ENCODE results near the gene COL15A1.

DNA sequence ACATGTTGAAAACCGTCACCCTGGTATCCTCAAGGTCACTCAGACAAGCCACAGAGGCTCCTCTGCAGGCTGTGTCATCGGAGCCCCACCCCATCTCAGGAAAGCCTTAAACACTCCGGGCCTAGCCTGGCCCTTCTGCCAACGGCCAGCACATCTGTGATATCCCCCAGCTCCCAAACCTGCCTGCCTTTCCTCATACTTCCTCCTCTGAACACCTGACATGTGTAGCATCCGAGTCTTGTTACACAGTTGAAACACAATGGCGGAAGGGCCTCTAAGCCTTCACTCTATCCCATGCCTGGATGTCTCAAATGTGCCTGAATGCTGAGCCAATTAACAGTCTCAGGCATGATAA, 128.3 kb downstream of the COL15A1 start:
- TF ChIP-seq, protein P1, sequence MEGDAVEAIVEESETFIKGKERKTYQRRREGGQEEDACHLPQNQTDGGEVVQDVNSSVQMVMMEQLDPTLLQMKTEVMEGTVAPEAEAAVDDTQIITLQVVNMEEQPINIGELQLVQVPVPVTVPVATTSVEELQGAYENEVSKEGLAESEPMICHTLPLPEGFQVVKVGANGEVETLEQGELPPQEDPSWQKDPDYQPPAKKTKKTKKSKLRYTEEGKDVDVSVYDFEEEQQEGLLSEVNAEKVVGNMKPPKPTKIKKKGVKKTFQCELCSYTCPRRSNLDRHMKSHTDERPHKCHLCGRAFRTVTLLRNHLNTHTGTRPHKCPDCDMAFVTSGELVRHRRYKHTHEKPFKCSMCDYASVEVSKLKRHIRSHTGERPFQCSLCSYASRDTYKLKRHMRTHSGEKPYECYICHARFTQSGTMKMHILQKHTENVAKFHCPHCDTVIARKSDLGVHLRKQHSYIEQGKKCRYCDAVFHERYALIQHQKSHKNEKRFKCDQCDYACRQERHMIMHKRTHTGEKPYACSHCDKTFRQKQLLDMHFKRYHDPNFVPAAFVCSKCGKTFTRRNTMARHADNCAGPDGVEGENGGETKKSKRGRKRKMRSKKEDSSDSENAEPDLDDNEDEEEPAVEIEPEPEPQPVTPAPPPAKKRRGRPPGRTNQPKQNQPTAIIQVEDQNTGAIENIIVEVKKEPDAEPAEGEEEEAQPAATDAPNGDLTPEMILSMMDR (conservative IDR thresholded peaks at IDR 0.05 in 1 of 2, IDR thresholded peaks at IDR 0.05 in 1 of 2; ENCODE audit: extremely low read depth in 1 of 2, insufficient read depth in 1 of 2, low read depth in 1 of 2, low read length in 2 of 2): no peak
- no peak for TF ChIP-seq EZH2 (IDR thresholded peaks at IDR 0.05; ENCODE audit: borderline replicate concordance, low read length)
